Mesenchymal stem cell (in vitro differentiated cells and primary cell): ENCODE measurements around the gene TAPBP.

ENCODE experiments used
- DNase-seq: peaks from one replicate; pipeline ENCODE4 v3.0.0-alpha.2; 2013
- H2AFZ ChIP-seq: one replicate; pipeline ENCODE4 v1.6.1; 2013; ENCODE audit warnings: low read depth, mild to moderate bottlenecking, control low read depth, inconsistent platforms, low read length, moderate library complexity
- H2AK5ac ChIP-seq: 2 replicates; pipeline ENCODE4 v1.6.1; 2013; ENCODE audit warnings: low read length, moderate library complexity, mild to moderate bottlenecking, inconsistent platforms; ENCODE audit not compliant: severe bottlenecking
- H2BK120ac ChIP-seq: one replicate; pipeline ENCODE4 v1.6.1; 2013; ENCODE audit warnings: low read depth, mild to moderate bottlenecking, inconsistent platforms, low read length, moderate library complexity
- H2BK12ac ChIP-seq, 2 experiments: one replicate each; pipeline ENCODE4 v1.6.1; 2013; ENCODE audit warnings: inconsistent platforms in 2 of 2, low read length in 2 of 2, mild to moderate bottlenecking in 2 of 2, moderate library complexity in 2 of 2, control low read depth in 1 of 2
- H2BK15ac ChIP-seq: one replicate; pipeline ENCODE4 v1.6.1; 2013; ENCODE audit warnings: mild to moderate bottlenecking, low read depth, inconsistent platforms; ENCODE audit not compliant: poor library complexity, severe bottlenecking
- H2BK5ac ChIP-seq: 2 replicates; pipeline ENCODE4 v1.6.1; 2013; ENCODE audit warnings: low read depth, mild to moderate bottlenecking, low read length, control low read depth, inconsistent platforms; ENCODE audit not compliant: poor library complexity, severe bottlenecking
- H3K14ac ChIP-seq, 2 experiments: one replicate each; pipeline ENCODE4 v1.6.1; 2013; ENCODE audit warnings: inconsistent platforms in 2 of 2, low read length in 2 of 2, control low read depth in 1 of 2, mild to moderate bottlenecking in 1 of 2, moderate library complexity in 1 of 2
- H3K18ac ChIP-seq, 2 experiments: one replicate each; pipeline ENCODE4 v1.6.1; 2013; ENCODE audit warnings: inconsistent platforms in 2 of 2, low read length in 2 of 2, control low read depth in 1 of 2, low read depth in 1 of 2, mild to moderate bottlenecking in 1 of 2
- H3K23ac ChIP-seq, 2 experiments: one replicate each; pipeline ENCODE4 v1.6.1; 2013; ENCODE audit warnings: inconsistent platforms in 2 of 2, low read length in 2 of 2, mild to moderate bottlenecking in 2 of 2, moderate library complexity in 2 of 2, control low read depth in 1 of 2
- H3K27ac ChIP-seq: 2 replicates; pipeline ENCODE4 v1.5.1; 2013; ENCODE audit warnings: mild to moderate bottlenecking, moderate library complexity, low read length, control low read depth, inconsistent platforms; ENCODE audit not compliant: poor library complexity, severe bottlenecking
- H3K27me3 ChIP-seq, 2 experiments: 2 replicates each; pipeline versions ENCODE4 v1.6.1 to v1.7.0; 2013; ENCODE audit warnings: low read length in 2 of 2, mild to moderate bottlenecking in 2 of 2, moderate library complexity in 2 of 2, control low read depth in 1 of 2, inconsistent platforms in 1 of 2; ENCODE audit not compliant: control insufficient read depth in 1 of 2, insufficient read depth in 1 of 2
- H3K36me3 ChIP-seq, 2 experiments: 2 replicates each; pipeline versions ENCODE4 v1.6.1 to v1.7.0; 2013; ENCODE audit warnings: low read length in 2 of 2, control low read depth in 1 of 2, inconsistent platforms in 1 of 2, low read depth in 1 of 2, mild to moderate bottlenecking in 1 of 2; ENCODE audit not compliant: insufficient read depth in 2 of 2, control insufficient read depth in 1 of 2
- H3K4ac ChIP-seq, 2 experiments: one replicate each; pipeline ENCODE4 v1.6.1; 2013; ENCODE audit warnings: inconsistent platforms in 2 of 2, low read length in 2 of 2, mild to moderate bottlenecking in 2 of 2, moderate library complexity in 2 of 2, control low read depth in 1 of 2, low read depth in 1 of 2
- H3K4me1 ChIP-seq: 2 replicates; pipeline ENCODE4 v1.6.1; 2013; ENCODE audit warnings: low read depth, low read length, control low read depth; ENCODE audit not compliant: control insufficient read depth, insufficient read depth
- H3K4me2 ChIP-seq: 2 replicates; pipeline ENCODE4 v1.6.1; 2013; ENCODE audit warnings: low read length, mild to moderate bottlenecking, inconsistent platforms; ENCODE audit not compliant: poor library complexity, severe bottlenecking
- H3K4me3 ChIP-seq, 2 experiments: 2 replicates each; pipeline versions ENCODE4 v1.5.1 to v1.7.0; 2013; ENCODE audit warnings: low read length in 2 of 2, mild to moderate bottlenecking in 2 of 2, control low read depth in 1 of 2, low read depth in 1 of 2; ENCODE audit not compliant: insufficient read depth in 1 of 2
- H3K79me1 ChIP-seq: replicated peaks from 2 replicates; pipeline ENCODE4 v1.6.1; 2013; ENCODE audit warnings: mild to moderate bottlenecking, control low read depth, low read length, inconsistent platforms; ENCODE audit not compliant: poor library complexity, severe bottlenecking
- H3K9ac ChIP-seq: 2 replicates; pipeline ENCODE4 v1.7.0; 2013; ENCODE audit warnings: mild to moderate bottlenecking, low read length, moderate library complexity
- H3K9me3 ChIP-seq: 2 replicates; pipeline ENCODE4 v1.7.0; 2013; ENCODE audit warnings: mild to moderate bottlenecking, low read length; ENCODE audit not compliant: control insufficient read depth
- H4K8ac ChIP-seq: one replicate; pipeline ENCODE4 v1.6.1; 2013; ENCODE audit warnings: inconsistent platforms, mild to moderate bottlenecking, low read length, moderate library complexity
- H4K91ac ChIP-seq: one replicate; pipeline ENCODE4 v1.6.1; 2013; ENCODE audit warnings: mild to moderate bottlenecking, low read length, inconsistent platforms
- WGBS: methylation state at CpG from one replicate; pipeline ENCODE4 v1.1.7; 2013; ENCODE audit warnings: mixed read lengths; 5-methylcytosine and 5-hydroxymethylcytosine counted together

Gene TAPBP

DNA sequence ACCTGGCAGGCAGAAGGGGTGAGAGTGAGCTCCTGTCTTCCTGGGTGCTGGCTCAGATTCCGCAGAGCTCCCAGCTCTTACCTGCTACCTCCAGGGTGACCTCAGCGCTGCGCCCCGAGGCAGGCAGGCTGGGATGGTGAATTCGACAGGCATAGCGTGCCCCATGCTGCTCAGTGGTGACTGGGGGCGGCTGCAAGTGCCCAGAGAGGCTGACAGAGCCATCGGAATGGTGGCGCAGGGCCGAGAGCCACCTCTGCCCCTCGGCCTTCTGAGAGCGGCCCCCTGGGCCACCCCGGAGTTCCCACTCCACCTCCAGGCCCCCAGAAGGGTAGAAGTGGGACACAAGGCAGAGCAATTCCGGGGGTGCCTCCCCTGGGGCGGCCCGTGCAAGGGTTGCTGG is 9.7 kb downstream of the TAPBP start:
- Histone ChIP-seq H3K36me3 (peaks cover 29 to 58% of the 10 kb centered on the region in 2 experiments), H2BK15ac (no peak overlapping the region)

DNA sequence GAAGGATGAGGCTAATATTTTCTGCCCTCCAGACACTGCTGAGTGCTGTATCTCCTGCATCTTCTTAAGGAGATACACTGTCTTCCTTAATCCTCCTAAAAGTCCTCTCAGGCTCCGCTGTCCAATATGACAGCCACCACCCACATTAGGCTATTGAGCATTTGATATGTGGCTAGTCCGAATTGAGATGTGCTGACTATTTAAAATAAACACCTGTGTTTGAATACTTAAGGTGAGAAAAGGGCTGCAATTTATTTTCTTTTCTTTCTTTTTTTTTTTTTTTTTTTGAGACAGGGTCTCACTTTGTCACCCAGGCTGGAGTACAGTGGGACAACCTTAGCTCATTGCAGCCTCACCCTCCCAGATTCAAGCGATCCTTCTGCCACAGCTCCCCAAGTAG is 12.0 kb downstream of the TAPBP start:
- H2BK5ac ChIP-seq = no peak overlapping the region
- H3K27ac ChIP-seq = no peak overlapping the region
- no peaks in the 10 kb centered on the region for H3K27me3 ChIP-seq
- H3K79me1 ChIP-seq = peaks cover 29% of the 10 kb centered on the region
- H2AK5ac ChIP-seq = no peak overlapping the region
- H3K9me3 ChIP-seq = no peaks in the 10 kb centered on the region
- no peak overlapping the region for H2BK12ac ChIP-seq
- 100% methylated on average over 1 of the region's 3 CpGs for WGBS
- no peak overlapping the region for H3K18ac ChIP-seq
- no peak overlapping the region for H3K4me3 ChIP-seq
- peaks cover 16% of the 10 kb centered on the region for H3K4me1 ChIP-seq
- H2AFZ ChIP-seq = no peak overlapping the region
- no peak overlapping the region for H3K4ac ChIP-seq
- peaks cover 26 to 46% of the 10 kb centered on the region in 2 experiments for H3K36me3 ChIP-seq
- peak overlapping the region; percentile 22 for H3K9ac ChIP-seq
- no peak overlapping the region for H2BK15ac ChIP-seq
- no peak overlapping the region for H3K4me2 ChIP-seq
- DNase-seq = no peak
- no peak overlapping the region for H4K8ac ChIP-seq
- no peak overlapping the region for H2BK120ac ChIP-seq
- no peak overlapping the region for H3K14ac ChIP-seq
- no peak overlapping the region for H4K91ac ChIP-seq
- no peak overlapping the region for H3K23ac ChIP-seq

More for the DNA sequence above, 9.7 kb downstream of the TAPBP start:
- Histone ChIP-seq H3K18ac (no peak overlapping the region), H3K9me3 (no peaks in the 10 kb centered on the region), H3K27ac (no peak overlapping the region), H3K9ac (no peak overlapping the region), H3K27me3 (no peaks in the 10 kb centered on the region), H2BK5ac (no peak overlapping the region), H2BK120ac (no peak overlapping the region), H4K91ac (no peak overlapping the region), H3K14ac (no peak overlapping the region), H3K4me3 (no peak overlapping the region), H3K4ac (no peak overlapping the region), H4K8ac (no peak overlapping the region), H2AFZ (no peak overlapping the region), H2AK5ac (no peak overlapping the region), H3K23ac (no peak overlapping the region), H3K79me1 (peaks cover 23% of the 10 kb centered on the region), H3K4me2 (no peak overlapping the region), H3K4me1 (peaks cover 5% of the 10 kb centered on the region), H2BK12ac (no peak overlapping the region)
- DNase-seq = no peak
- WGBS = 98% methylated on average over 16 of the region's 16 CpGs

DNA sequence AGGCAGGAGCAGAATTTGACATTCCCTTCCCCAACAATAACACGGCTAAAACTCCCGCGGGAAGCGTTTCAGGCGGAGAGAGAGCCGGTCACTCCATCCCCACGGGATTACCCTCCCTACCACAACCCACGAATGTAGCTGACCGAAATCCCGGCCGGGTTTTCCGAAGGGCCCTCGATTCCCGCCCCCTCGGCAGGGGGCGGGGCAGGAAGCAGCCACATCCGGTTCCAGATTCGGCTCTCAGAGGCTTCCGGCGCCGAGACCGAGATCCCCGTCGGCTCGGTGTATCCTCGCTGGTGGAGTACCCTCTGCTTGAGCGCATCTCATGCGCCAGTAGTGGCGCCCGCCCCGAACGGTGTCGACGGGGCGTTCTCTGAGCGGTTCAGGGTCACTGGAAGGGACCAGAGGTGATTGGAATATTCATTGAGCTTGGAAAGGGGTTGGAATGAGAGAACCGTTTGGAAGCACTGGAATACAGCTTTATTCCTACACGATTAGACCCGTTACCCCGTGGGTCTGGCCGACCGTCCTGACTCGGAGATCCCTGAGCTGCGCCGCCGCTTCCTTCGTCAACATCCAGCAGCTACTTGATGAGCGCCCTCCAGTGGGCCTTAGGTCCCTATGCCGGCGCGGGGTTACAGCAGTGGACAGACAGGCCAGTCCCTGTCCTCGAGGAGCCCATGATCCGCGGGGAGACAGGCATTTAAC is 14.5 kb downstream of the TAPBP start:
- H3K79me1 ChIP-seq = peaks cover 34% of the 10 kb centered on the region
- H4K8ac ChIP-seq = peak overlapping the region; percentile 95
- H2AFZ ChIP-seq = no peak overlapping the region
- peak overlapping the region; percentile 91 for H4K91ac ChIP-seq
- WGBS = under 1% methylated on average over 53 of the region's 54 CpGs
- peak overlapping the region; percentile 85 for H2AK5ac ChIP-seq
- no peaks in the 10 kb centered on the region for H3K27me3 ChIP-seq
- peak overlapping the region; percentile 99 for H3K9ac ChIP-seq
- peak overlapping the region; percentile 96 for H2BK15ac ChIP-seq
- H2BK120ac ChIP-seq = peak overlapping the region; percentile 89
- peak overlapping the region; percentile 84 for H2BK5ac ChIP-seq
- H3K27ac ChIP-seq = peak overlapping the region; percentile 99
- peak overlapping the region; percentile 76 to 97 for H3K4ac ChIP-seq
- peak overlapping the region; percentile 51 to 99 for H3K23ac ChIP-seq
- peaks cover 32 to 45% of the 10 kb centered on the region in 2 experiments for H3K36me3 ChIP-seq
- H3K14ac ChIP-seq = peak overlapping the region; percentile 59 to 96
- H3K4me3 ChIP-seq = peak overlapping the region; percentile 89 to 90
- H3K9me3 ChIP-seq = no peaks in the 10 kb centered on the region
- H3K4me1 ChIP-seq = peaks cover 17% of the 10 kb centered on the region
- peak overlapping the region; percentile 32 to 38 for H2BK12ac ChIP-seq
- peak overlapping the region; percentile 91 to 98 for H3K18ac ChIP-seq
- peak overlapping the region; percentile 74 for H3K4me2 ChIP-seq
- DNase-seq = peak; percentile 97

DNA sequence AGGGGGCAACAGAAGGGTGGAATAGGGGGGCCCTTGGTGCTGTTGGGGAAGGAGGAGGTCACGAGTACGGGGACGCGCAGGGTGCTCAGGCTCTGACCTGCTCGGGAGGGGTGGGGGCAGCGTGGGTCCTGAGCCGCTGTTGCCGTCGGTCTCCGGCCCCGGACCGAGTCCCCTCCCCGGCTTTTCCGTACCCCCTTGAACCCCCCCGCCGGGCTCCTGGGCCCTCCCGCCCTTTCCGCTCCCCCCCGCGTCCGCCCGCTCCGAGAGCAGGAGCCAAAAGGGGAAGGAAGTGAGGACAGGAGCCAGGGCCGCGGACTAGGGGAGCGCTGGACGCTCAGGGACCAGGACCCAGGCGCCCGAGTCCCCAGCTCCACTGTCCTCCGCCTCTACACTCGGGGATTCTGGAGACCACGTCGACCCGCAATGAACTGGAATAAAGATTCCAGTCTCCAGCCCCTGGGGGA is 15.1 kb downstream of the TAPBP start, which contains the start of gene RGL2:
RGL2 (minus strand) TSS at position 170 of the 464 bp plus-strand sequence. CDS start 332 bp downstream, outside the sequence.
- peak within 1 kb of the TSS; percentile 51 to 99 for H3K23ac ChIP-seq
- H3K4me1 ChIP-seq = peaks cover 17% of the 10 kb centered on the region
- H2BK120ac ChIP-seq = peak within 1 kb of the TSS; percentile 89
- peak within 1 kb of the TSS; percentile 91 to 98 for H3K18ac ChIP-seq
- peaks cover 28 to 45% of the 10 kb centered on the region in 2 experiments for H3K36me3 ChIP-seq
- peak within 1 kb of the TSS; percentile 38 to 43 for H2BK12ac ChIP-seq
- H3K4me2 ChIP-seq = peak within 1 kb of the TSS; percentile 93
- no peak within 1 kb of the TSS for H2AFZ ChIP-seq
- H3K4me3 ChIP-seq = peak within 1 kb of the TSS; percentile 89 to 90
- peak within 1 kb of the TSS; percentile 91 for H4K91ac ChIP-seq
- peak within 1 kb of the TSS; percentile 84 for H2BK5ac ChIP-seq
- peak within 1 kb of the TSS; percentile 96 for H2BK15ac ChIP-seq
- H2AK5ac ChIP-seq = peak within 1 kb of the TSS; percentile 85
- H4K8ac ChIP-seq = peak within 1 kb of the TSS; percentile 95
- no peaks in the 10 kb centered on the region for H3K27me3 ChIP-seq
- H3K27ac ChIP-seq = peak within 1 kb of the TSS; percentile 99
- H3K14ac ChIP-seq = peak within 1 kb of the TSS; percentile 59 to 96
- peak within 1 kb of the TSS; percentile 99 for H3K9ac ChIP-seq
- 0% methylated on average over 12 of the region's 34 CpGs for WGBS
- peaks cover 29% of the 10 kb centered on the region for H3K79me1 ChIP-seq
- peak; percentile 72 for DNase-seq
- H3K4ac ChIP-seq = peak within 1 kb of the TSS; percentile 76 to 97
- H3K9me3 ChIP-seq = no peaks in the 10 kb centered on the region
